ENCODE results near the gene GOLGA6L9.
"Not testable (repeated sequence)": the region's sequence is repeated elsewhere in the genome, so short reads cannot be mapped to it uniquely, and the experiment has no call there.

DNA sequence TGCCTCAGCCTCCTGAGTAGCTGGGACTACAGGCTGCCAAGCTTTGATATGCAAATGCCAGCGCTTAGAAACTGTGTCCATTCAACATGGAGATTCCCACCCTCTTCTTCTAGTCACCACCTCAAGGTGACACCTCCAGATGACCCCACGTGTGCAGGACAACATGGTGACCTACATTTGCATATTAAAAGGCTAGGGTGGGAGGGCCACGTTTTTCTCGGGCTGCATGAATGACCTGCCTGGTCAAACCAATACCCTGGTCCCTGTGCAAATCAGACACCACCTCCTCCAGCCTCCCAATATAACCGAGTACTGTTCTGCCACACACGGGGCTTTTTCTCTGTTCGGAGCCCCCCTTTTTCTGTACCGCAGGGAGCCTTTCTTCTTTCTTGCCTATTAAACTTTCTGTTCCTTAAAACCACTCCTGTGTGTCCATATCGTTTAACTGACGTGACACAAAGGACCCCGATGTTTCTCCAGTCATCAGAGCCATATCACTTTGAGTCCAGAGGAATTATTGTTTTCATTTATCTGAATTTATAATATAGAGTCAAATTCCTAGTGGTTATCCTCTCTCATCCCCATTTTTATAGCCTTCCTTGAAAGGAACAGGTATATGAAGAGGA, 48.2 kb upstream of the GOLGA6L9 start:
- TF ChIP-seq, protein P1, sequence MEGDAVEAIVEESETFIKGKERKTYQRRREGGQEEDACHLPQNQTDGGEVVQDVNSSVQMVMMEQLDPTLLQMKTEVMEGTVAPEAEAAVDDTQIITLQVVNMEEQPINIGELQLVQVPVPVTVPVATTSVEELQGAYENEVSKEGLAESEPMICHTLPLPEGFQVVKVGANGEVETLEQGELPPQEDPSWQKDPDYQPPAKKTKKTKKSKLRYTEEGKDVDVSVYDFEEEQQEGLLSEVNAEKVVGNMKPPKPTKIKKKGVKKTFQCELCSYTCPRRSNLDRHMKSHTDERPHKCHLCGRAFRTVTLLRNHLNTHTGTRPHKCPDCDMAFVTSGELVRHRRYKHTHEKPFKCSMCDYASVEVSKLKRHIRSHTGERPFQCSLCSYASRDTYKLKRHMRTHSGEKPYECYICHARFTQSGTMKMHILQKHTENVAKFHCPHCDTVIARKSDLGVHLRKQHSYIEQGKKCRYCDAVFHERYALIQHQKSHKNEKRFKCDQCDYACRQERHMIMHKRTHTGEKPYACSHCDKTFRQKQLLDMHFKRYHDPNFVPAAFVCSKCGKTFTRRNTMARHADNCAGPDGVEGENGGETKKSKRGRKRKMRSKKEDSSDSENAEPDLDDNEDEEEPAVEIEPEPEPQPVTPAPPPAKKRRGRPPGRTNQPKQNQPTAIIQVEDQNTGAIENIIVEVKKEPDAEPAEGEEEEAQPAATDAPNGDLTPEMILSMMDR (IDR thresholded peaks at IDR 0.05) = not testable (repeated sequence)
- TF ChIP-seq POLR2A (IDR thresholded peaks at IDR 0.05) = not testable (repeated sequence)
